OCI-LY7 (cell line): ENCODE results near the gene LANCL2. TPM values are rescaled to one million over a fixed set of nuclear protein-coding genes. Genes with fewer than 3 reads are reported as not detected.
A peak's percentile ranks its signal among the peaks of the same experiment; 100 is the strongest.

Experiments
- BruUV-seq: library from RNA; stranded (reverse); fragments of 400-500 nt; replicated peaks from 2 replicates; lab custom pipeline; 2021; lab: Mats Ljungman, UMichigan
- CTCF ChIA-PET: fragments of 300-600 bp; sonication (Branson Sonifier 250); formaldehyde crosslinking; loops from one replicate; lab custom pipeline; 2022; ENCODE audit warnings: antibody characterized with exemption; ENCODE audit not compliant: unreplicated experiment; lab: Charles Lee
- POLR2A ChIA-PET: fragments of 300-600 bp; sonication (Branson Sonifier 250); formaldehyde crosslinking; loops from one replicate; lab custom pipeline; 2022; ENCODE audit warnings: antibody characterized with exemption; lab: Charles Lee
- DNase-seq: peaks from one replicate; pipeline ENCODE4 v3.0.0-alpha.2; 2015; ENCODE audit warnings: low spot score
- H2AFZ ChIP-seq: fragments of 200-600 bp; sonication (generic), shearing (Covaris generic); 2 replicates; pipeline ENCODE4 v1.6.1; 2014; ENCODE audit warnings: mild to moderate bottlenecking, antibody characterized with exemption, low read length, moderate library complexity
- H3K27ac ChIP-seq: fragments of 200-600 bp; sonication (generic); 2 replicates; pipeline ENCODE4 v1.5.1; 2014; ENCODE audit warnings: mixed run types, low read depth, mild to moderate bottlenecking, moderate library complexity, low read length, inconsistent platforms; ENCODE audit not compliant: poor library complexity, severe bottlenecking
- H3K36me3 ChIP-seq: fragments of 200-600 bp; sonication (generic); 2 replicates; pipeline ENCODE4 v1.6.1; 2014; ENCODE audit warnings: mild to moderate bottlenecking, antibody characterized with exemption, low read length, moderate library complexity, mixed read lengths; ENCODE audit not compliant: insufficient read depth
- H3K4me1 ChIP-seq: fragments of 200-600 bp; sonication (generic); 2 replicates; pipeline ENCODE4 v1.5.1; 2014; ENCODE audit warnings: mild to moderate bottlenecking, low read length; ENCODE audit not compliant: insufficient read depth, poor library complexity, severe bottlenecking
- H3K4me2 ChIP-seq: fragments of 200-600 bp; sonication (generic); 2 replicates; pipeline ENCODE4 v1.6.1; 2014; ENCODE audit warnings: mild to moderate bottlenecking, low read length
- H3K4me3 ChIP-seq: fragments of 200-600 bp; sonication (generic); 2 replicates; pipeline ENCODE4 v1.5.1; 2014; ENCODE audit warnings: mild to moderate bottlenecking, low read depth, low read length; ENCODE audit not compliant: poor library complexity, severe bottlenecking
- H3K79me2 ChIP-seq: fragments of 200-600 bp; sonication (generic); 2 replicates; pipeline ENCODE4 v1.6.1; 2016; ENCODE audit warnings: low read depth, mild to moderate bottlenecking, low read length, moderate library complexity, mixed read lengths; ENCODE audit not compliant: insufficient read depth
- H3K9me2 ChIP-seq: fragments of 200-600 bp; sonication (generic); 2 replicates; pipeline ENCODE4 v1.6.1; 2016; ENCODE audit warnings: mild to moderate bottlenecking, low read length, mixed read lengths; ENCODE audit not compliant: insufficient read depth
- H3K9me3 ChIP-seq: fragments of 200-600 bp; sonication (generic); 2 replicates; pipeline ENCODE4 v1.6.1; 2014; ENCODE audit warnings: mild to moderate bottlenecking, mixed run types, low read length, mixed read lengths
- H4K20me1 ChIP-seq: fragments of 200-600 bp; sonication (generic); 2 replicates; pipeline ENCODE4 v1.6.1; 2014; ENCODE audit warnings: mild to moderate bottlenecking, antibody characterized with exemption, low read length, moderate library complexity, mixed read lengths; ENCODE audit not compliant: insufficient read depth
- CTCF ChIP-seq: fragments of 200-600 bp; sonication (generic); conservative IDR thresholded peaks from 2 replicates; pipeline ENCODE4 v1.5.1; 2014; ENCODE audit warnings: mild to moderate bottlenecking, antibody characterized with exemption, low read length, moderate library complexity, mixed read lengths
- EZH2phosphoT487 ChIP-seq: fragments of 200-600 bp; sonication (generic); IDR thresholded peaks from 2 replicates; pipeline ENCODE4 v1.6.1; 2018; ENCODE audit warnings: low read depth, borderline replicate concordance, mild to moderate bottlenecking, mixed run types, antibody characterized with exemption, low read length, moderate library complexity, mixed read lengths
- intact Hi-C: fragments of 100-400 bp; cut with micrococcal nuclease; formaldehyde crosslinking; loops from one replicate; pipeline ENCODE4 v1.10.0; 2022; ENCODE audit not compliant: unreplicated experiment
- total RNA-seq, 2 experiments: library from RNA; depleted of rRNA in 1 of 2; stranded (reverse); fragments of >200 nt in 1 of 2; shearing (Covaris generic) in 1 of 2; gene quantifications; 2 replicates each; pipeline ENCODE4 v1.2.3, GENCODE V29; 2014 to 2022

The LANCL2 gene
- total RNA-seq, 2 experiments from 2014 or later = 6.5 to 9.5 TPM

GRCh38 chr7:55432506-55432905 lies 67.4 kb downstream of the LANCL2 start:
- Histone ChIP-seq H3K79me2 (no peaks in the 10 kb centered on the region), H3K27ac (no peak overlapping the region), H3K4me3 (no peak overlapping the region), H3K4me1 (no peaks in the 10 kb centered on the region), H3K9me2 (no peaks in the 10 kb centered on the region), H2AFZ (no peak overlapping the region), H3K36me3 (no peaks in the 10 kb centered on the region), H4K20me1 (no peaks in the 10 kb centered on the region), H3K4me2 (no peak overlapping the region), H3K9me3 (no peaks in the 10 kb centered on the region)
- TF ChIP-seq CTCF = no peak
- no peak for TF ChIP-seq EZH2phosphoT487
- ChIA-PET POLR2A (interaction anchor here (0.6 kb wide), 1 partner anchor 92 kb away, joined by 4 read pairs; no protein-coding TSS in a partner anchor), CTCF (interaction anchor here (1.3 kb wide), 1 partner anchor 9 kb away, joined by 3 read pairs; no protein-coding TSS in a partner anchor)
- no TSS peak for BruUV-seq
- intact Hi-C loops = loop anchor here (5.0 kb wide), 2 partner anchors 100 to 150 kb away; no protein-coding TSS in a partner anchor
- no peak for DNase-seq

- Histone ChIP-seq H3K36me3 (no peaks in the 10 kb centered on the region), H2AFZ (no peak overlapping the region), H3K79me2 (no peaks in the 10 kb centered on the region), H3K4me2 (no peak overlapping the region), H3K9me2 (no peaks in the 10 kb centered on the region), H4K20me1 (no peaks in the 10 kb centered on the region), H3K27ac (no peak overlapping the region), H3K4me3 (no peak overlapping the region), H3K9me3 (no peaks in the 10 kb centered on the region), H3K4me1 (no peaks in the 10 kb centered on the region)
- no peak for TF ChIP-seq EZH2phosphoT487
- peak; percentile 91 for TF ChIP-seq CTCF
- DNase-seq = peak; percentile 72
- intact Hi-C loops = loop anchor here (1.0 to 5.0 kb wide), 3 partner anchors 99 to 165 kb away; no protein-coding TSS in a partner anchor
- BruUV-seq = no TSS peak
- ChIA-PET POLR2A (interaction anchor here (0.6 kb wide), 1 partner anchor 91 kb away, joined by 4 read pairs; no protein-coding TSS in a partner anchor), CTCF (no interaction called here)
Measured at GRCh38 chr7:55432939-55433784, 68.0 kb downstream of the LANCL2 start.

GRCh38 chr7:55435466-55435865 lies 70.3 kb downstream of the LANCL2 start:
- intact Hi-C loops = no loop called here
- Histone ChIP-seq H3K79me2 (no peaks in the 10 kb centered on the region), H3K27ac (no peak overlapping the region), H3K4me1 (peaks cover 10% of the 10 kb centered on the region), H3K36me3 (no peaks in the 10 kb centered on the region), H3K4me2 (no peak overlapping the region), H3K9me3 (no peaks in the 10 kb centered on the region), H3K9me2 (no peaks in the 10 kb centered on the region), H2AFZ (no peak overlapping the region), H3K4me3 (no peak overlapping the region), H4K20me1 (no peaks in the 10 kb centered on the region)
- ChIA-PET CTCF (no interaction called here), POLR2A (no interaction called here)
- no TSS peak for BruUV-seq
- no peak for TF ChIP-seq EZH2phosphoT487
- no peak for TF ChIP-seq CTCF
- DNase-seq = no peak
